NT2/D1 (cell line): ENCODE data around the gene ABCC8.

Source experiments
- DNase-seq: peaks from one replicate; pipeline ENCODE4 v3.0.0-alpha.2; 2011; ENCODE audit warnings: low read depth, low spot score
- H3K27me3 ChIP-seq: 2 replicates; pipeline ENCODE4 v1.6.0; 2011; ENCODE audit warnings: mild to moderate bottlenecking; ENCODE audit not compliant: insufficient read length, insufficient read depth
- H3K36me3 ChIP-seq: 2 replicates; pipeline ENCODE4 v1.6.1; 2011; ENCODE audit warnings: mild to moderate bottlenecking, low read length, mixed read lengths; ENCODE audit not compliant: insufficient read depth, insufficient read length
- H3K4me1 ChIP-seq: 2 replicates; pipeline ENCODE4 v1.5.1; 2011; ENCODE audit not compliant: insufficient read depth, insufficient read length
- H3K4me3 ChIP-seq: 2 replicates; pipeline ENCODE4 v1.5.1; 2011; ENCODE audit warnings: low read depth; ENCODE audit not compliant: insufficient read length
- H3K9ac ChIP-seq: 2 replicates; pipeline ENCODE4 v1.6.0; 2011; ENCODE audit warnings: low read depth; ENCODE audit not compliant: insufficient read length
- H3K9me3 ChIP-seq: 2 replicates; pipeline ENCODE4 v1.5.1; 2011; ENCODE audit warnings: mild to moderate bottlenecking, low read length; ENCODE audit not compliant: insufficient read depth
- SUZ12 ChIP-seq: IDR thresholded peaks from 2 replicates; pipeline ENCODE4 v1.6.1; 2011; ENCODE audit not compliant: insufficient read length, insufficient read depth; ENCODE audit errors: extremely low read depth
- YY1 ChIP-seq: IDR thresholded peaks from 2 replicates; pipeline ENCODE4 v1.6.1; 2011; ENCODE audit not compliant: insufficient read length, insufficient read depth
- ZNF274 ChIP-seq: IDR thresholded peaks from 2 replicates; pipeline ENCODE4 v1.6.1; 2011; ENCODE audit warnings: mild to moderate bottlenecking, low read depth, low read length

ABCC8 gene

DNA sequence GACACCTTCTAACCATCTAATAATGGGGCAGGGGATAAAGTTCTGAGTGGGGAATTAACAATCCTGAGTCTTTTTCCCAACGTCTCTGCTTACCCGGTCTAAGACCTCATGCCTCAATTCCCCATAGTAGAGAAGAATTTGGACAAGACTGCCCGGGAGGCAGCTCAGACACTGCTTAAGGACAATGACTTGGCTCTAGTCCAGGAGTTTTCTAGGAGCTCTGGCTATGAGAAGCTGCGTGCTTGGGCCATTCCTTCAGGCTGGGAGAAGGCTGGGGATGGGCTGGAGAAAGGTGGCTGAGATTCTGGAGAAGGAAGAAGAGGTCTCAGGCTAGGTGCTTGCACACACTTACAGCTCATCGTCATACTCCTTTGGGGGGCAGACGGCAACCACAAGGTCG, 19.8 kb upstream of the ABCC8 start:
- H3K4me3 ChIP-seq, result no peak overlapping the region
- no peaks in the 10 kb centered on the region for H3K4me1 ChIP-seq
- no peak for DNase-seq
- H3K27me3 ChIP-seq, result no peaks in the 10 kb centered on the region
- no peaks in the 10 kb centered on the region for H3K9me3 ChIP-seq
- H3K36me3 ChIP-seq, result no peaks in the 10 kb centered on the region
- TF ChIP-seq YY1 (no peak), SUZ12 (no peak)
- H3K9ac ChIP-seq, result no peak overlapping the region

- Histone ChIP-seq H3K4me1 (no peaks in the 10 kb centered on the region), H3K9me3 (no peaks in the 10 kb centered on the region), H3K4me3 (no peak overlapping the region), H3K36me3 (no peaks in the 10 kb centered on the region), H3K9ac (no peak overlapping the region), H3K27me3 (no peaks in the 10 kb centered on the region)
- no peak for DNase-seq
- no peak for TF ChIP-seq YY1
- TF ChIP-seq ZNF274, result no peak
- TF ChIP-seq SUZ12, result no peak
These were observed 17.4 kb upstream of the ABCC8 start for GRCh38 chr11:17494019-17494418.

- H3K36me3 ChIP-seq, result no peaks in the 10 kb centered on the region
- no peaks in the 10 kb centered on the region for H3K27me3 ChIP-seq
- no peaks in the 10 kb centered on the region for H3K4me1 ChIP-seq
- H3K4me3 ChIP-seq, result no peak overlapping the region
- TF ChIP-seq ZNF274 (no peak), YY1 (no peak), SUZ12 (no peak)
- no peak for DNase-seq
- H3K9ac ChIP-seq, result no peak overlapping the region
- no peaks in the 10 kb centered on the region for H3K9me3 ChIP-seq
These were observed 14.3 kb upstream of the ABCC8 start for GRCh38 chr11:17490938-17491337.

DNA sequence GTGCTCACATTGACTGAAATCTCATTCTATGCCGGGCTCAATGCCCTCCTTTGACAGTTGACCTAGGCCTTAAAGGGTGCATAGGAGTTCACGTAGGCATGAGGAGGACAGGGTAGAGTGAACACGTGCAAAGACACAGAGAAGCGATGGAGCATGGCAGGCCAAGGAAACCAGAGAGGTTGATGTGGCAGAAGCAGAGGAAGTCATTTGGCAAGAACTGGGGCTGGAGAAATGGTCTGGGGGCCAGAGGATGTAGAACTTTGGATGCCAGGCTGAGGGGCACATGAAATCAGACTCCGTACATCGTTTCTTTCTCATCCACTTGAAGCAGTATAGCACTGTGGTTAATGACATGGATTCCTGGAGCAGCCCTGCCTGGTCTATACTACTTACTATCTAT, 13.6 kb upstream of the ABCC8 start:
- Histone ChIP-seq H3K9ac (no peak overlapping the region), H3K4me3 (no peak overlapping the region), H3K27me3 (no peaks in the 10 kb centered on the region), H3K9me3 (no peaks in the 10 kb centered on the region), H3K36me3 (no peaks in the 10 kb centered on the region), H3K4me1 (no peaks in the 10 kb centered on the region)
- TF ChIP-seq ZNF274 (no peak), YY1 (no peak), SUZ12 (no peak)
- DNase-seq, result no peak

DNA sequence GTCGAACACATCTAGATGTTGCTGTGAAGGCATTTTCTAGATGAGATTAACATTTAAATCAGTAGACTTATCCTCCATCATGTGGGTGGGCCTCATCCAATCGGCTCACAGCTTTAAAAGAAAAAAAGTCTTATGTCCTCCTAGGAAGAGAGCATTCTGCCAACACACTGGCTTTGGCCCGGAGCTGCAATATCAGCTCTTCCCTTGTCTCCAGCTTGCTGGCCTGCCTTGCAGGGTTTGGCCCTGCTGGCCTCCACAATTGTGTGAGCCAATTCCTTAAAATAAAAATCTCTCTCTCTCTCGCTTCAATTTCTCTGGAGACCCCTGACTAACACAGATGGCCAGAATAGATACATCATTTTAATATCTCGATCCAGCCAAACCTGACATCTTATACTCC, 13.1 kb upstream of the ABCC8 start:
- H3K4me1 ChIP-seq, result no peaks in the 10 kb centered on the region
- TF ChIP-seq SUZ12, result no peak
- H3K36me3 ChIP-seq, result no peaks in the 10 kb centered on the region
- H3K9me3 ChIP-seq, result no peaks in the 10 kb centered on the region
- no peak overlapping the region for H3K9ac ChIP-seq
- no peak overlapping the region for H3K4me3 ChIP-seq
- H3K27me3 ChIP-seq, result no peaks in the 10 kb centered on the region
- DNase-seq, result no peak

GRCh38 chr11:17488563-17488962, 11.9 kb upstream of the ABCC8 start:
- no peak for TF ChIP-seq YY1
- no peak for TF ChIP-seq ZNF274
- no peak for TF ChIP-seq SUZ12
- H3K36me3 ChIP-seq, result no peaks in the 10 kb centered on the region
- no peak overlapping the region for H3K4me3 ChIP-seq
- no peaks in the 10 kb centered on the region for H3K9me3 ChIP-seq
- DNase-seq, result no peak
- no peaks in the 10 kb centered on the region for H3K27me3 ChIP-seq
- H3K4me1 ChIP-seq, result no peaks in the 10 kb centered on the region
- H3K9ac ChIP-seq, result no peak overlapping the region

- H3K9me3 ChIP-seq, result no peaks in the 10 kb centered on the region
- no peak overlapping the region for H3K4me3 ChIP-seq
- H3K36me3 ChIP-seq, result no peaks in the 10 kb centered on the region
- DNase-seq, result no peak
- H3K4me1 ChIP-seq, result no peaks in the 10 kb centered on the region
- H3K27me3 ChIP-seq, result no peaks in the 10 kb centered on the region
- H3K9ac ChIP-seq, result no peak overlapping the region
- TF ChIP-seq YY1, result no peak
- TF ChIP-seq SUZ12, result no peak
- TF ChIP-seq ZNF274, result no peak
These were observed 10.0 kb upstream of the ABCC8 start for GRCh38 chr11:17486646-17487045.

GRCh38 chr11:17483505-17483904, 6.9 kb upstream of the ABCC8 start:
- H3K9ac ChIP-seq, result no peak overlapping the region
- no peaks in the 10 kb centered on the region for H3K36me3 ChIP-seq
- H3K27me3 ChIP-seq, result no peaks in the 10 kb centered on the region
- TF ChIP-seq ZNF274, result no peak
- no peak for TF ChIP-seq SUZ12
- no peak for TF ChIP-seq YY1
- H3K4me1 ChIP-seq, result no peaks in the 10 kb centered on the region
- H3K4me3 ChIP-seq, result no peak overlapping the region
- no peak for DNase-seq
- no peaks in the 10 kb centered on the region for H3K9me3 ChIP-seq
